SK-N-SH treated with all-trans-retinoic acid at 6 μM for 48 hours (cell line): ENCODE measurements around the gene TEKTIP1.
A peak's percentile ranks its signal among the peaks of the same experiment; 100 is the strongest.

Experiments
- ATAC-seq: fragments of 200-7000 bp; cut with Tn5 transposase; 3 replicates; pipeline ENCODE4 v1.9.1; 2020; ENCODE audit warnings: mild to moderate bottlenecking, moderate library complexity
- ARNTL ChIP-seq: fragments of 450-650 bp; formaldehyde crosslinking; IDR thresholded peaks from 2 replicates; pipeline ENCODE4 v1.5.0; 2020; ENCODE audit warnings: low read depth, mild to moderate bottlenecking, moderate library complexity, borderline replicate concordance
- BACH2 ChIP-seq: fragments of 250-450 bp; sonication (Bioruptor Pico); IDR thresholded peaks from 2 replicates; pipeline ENCODE4 v1.9.0; 2021; ENCODE audit warnings: mild to moderate bottlenecking, borderline replicate concordance
- CREB5 ChIP-seq: fragments of 250-450 bp; sonication (Bioruptor Pico); IDR thresholded peaks from 2 replicates; pipeline ENCODE4 v1.5.1; 2020; ENCODE audit warnings: low read depth, mild to moderate bottlenecking, moderate library complexity
- CSDC2 ChIP-seq: fragments of 250-450 bp; sonication (Bioruptor Pico); IDR thresholded peaks from 2 replicates; pipeline ENCODE4 v1.5.0; 2020; ENCODE audit warnings: mild to moderate bottlenecking, moderate library complexity
- CSRNP3 ChIP-seq: fragments of 250-450 bp; sonication (Bioruptor Pico); IDR thresholded peaks from 2 replicates; pipeline ENCODE4 v1.5.1; 2021; ENCODE audit warnings: mild to moderate bottlenecking, moderate library complexity
- ESRRG ChIP-seq: fragments of 250-450 bp; sonication (Bioruptor Pico); IDR thresholded peaks from 2 replicates; pipeline ENCODE4 v1.6.1; 2021; ENCODE audit warnings: mild to moderate bottlenecking
- GLIS3 ChIP-seq: fragments of 250-450 bp; sonication (Bioruptor Pico); IDR thresholded peaks from 2 replicates; pipeline ENCODE4 v1.5.0; 2020; ENCODE audit warnings: mild to moderate bottlenecking, moderate library complexity
- ISL1 ChIP-seq: fragments of 250-450 bp; sonication (Bioruptor Pico); IDR thresholded peaks from 2 replicates; pipeline ENCODE4 v2.1.2; 2022; ENCODE audit warnings: mild to moderate bottlenecking, moderate library complexity
- OSR1 ChIP-seq: fragments of 250-450 bp; sonication (Bioruptor Pico); IDR thresholded peaks from 2 replicates; pipeline ENCODE4 v1.8.0; 2022; ENCODE audit warnings: moderate library complexity, mild to moderate bottlenecking, inconsistent platforms
- POU6F1 ChIP-seq: fragments of 250-450 bp; sonication (Bioruptor Pico); IDR thresholded peaks from 2 replicates; pipeline ENCODE4 v1.8.0; 2021; ENCODE audit warnings: low read depth, mild to moderate bottlenecking, moderate library complexity, borderline replicate concordance
- RARB ChIP-seq: fragments of 250-450 bp; sonication (Bioruptor Pico); IDR thresholded peaks from 2 replicates; pipeline ENCODE4 v1.8.0; 2021; ENCODE audit warnings: mild to moderate bottlenecking, moderate library complexity
- SNAI2 ChIP-seq: fragments of 250-450 bp; sonication (Bioruptor Pico); IDR thresholded peaks from 2 replicates; pipeline ENCODE4 v1.5.0; 2020; ENCODE audit warnings: mild to moderate bottlenecking, moderate library complexity
- TCF4 ChIP-seq: fragments of 250-450 bp; sonication (Bioruptor Pico); IDR thresholded peaks from 2 replicates; pipeline ENCODE4 v1.8.0; 2021; ENCODE audit warnings: mild to moderate bottlenecking, moderate library complexity, borderline replicate concordance
- TOX ChIP-seq: fragments of 250-450 bp; sonication (Bioruptor Pico); IDR thresholded peaks from 2 replicates; pipeline ENCODE4 v1.8.0; 2021; ENCODE audit warnings: mild to moderate bottlenecking, moderate library complexity, borderline replicate concordance
- TSHZ2 ChIP-seq: fragments of 250-450 bp; sonication (Bioruptor Pico); IDR thresholded peaks from 2 replicates; pipeline ENCODE4 v1.5.0; 2020; ENCODE audit warnings: mild to moderate bottlenecking, moderate library complexity
- ZC3H10 ChIP-seq: fragments of 250-450 bp; sonication (Bioruptor Pico); IDR thresholded peaks from 2 replicates; pipeline ENCODE4 v1.5.1; 2021; ENCODE audit warnings: mild to moderate bottlenecking, moderate library complexity
- ZFP3 ChIP-seq: fragments of 250-450 bp; sonication (Bioruptor Pico); IDR thresholded peaks from 2 replicates; pipeline ENCODE4 v1.5.0; 2020; ENCODE audit warnings: mild to moderate bottlenecking, moderate library complexity
- ZFP30 ChIP-seq: fragments of 450-650 bp; formaldehyde crosslinking; IDR thresholded peaks from 2 replicates; pipeline ENCODE4 v1.5.0; 2022; ENCODE audit warnings: mild to moderate bottlenecking, moderate library complexity
- ZNF565 ChIP-seq: fragments of 450-650 bp; formaldehyde crosslinking; conservative IDR thresholded peaks from 2 replicates; pipeline ENCODE4 v1.5.0; 2020; ENCODE audit warnings: low read depth, mild to moderate bottlenecking, moderate library complexity
- ZNF70 ChIP-seq: fragments of 450-650 bp; formaldehyde crosslinking; IDR thresholded peaks from 2 replicates; pipeline ENCODE4 v1.5.0; 2020; ENCODE audit warnings: mild to moderate bottlenecking, moderate library complexity
- ZNF8 ChIP-seq: fragments of 450-650 bp; formaldehyde crosslinking; IDR thresholded peaks from 2 replicates; pipeline ENCODE4 v1.5.0; 2020; ENCODE audit warnings: mild to moderate bottlenecking, moderate library complexity

The TEKTIP1 gene

GRCh38 chr19:3537438-3538240 lies 1.3 kb upstream of the TEKTIP1 start:
- no peak for TF ChIP-seq ZNF565 (CRISPR knock-in tag)
- no peak for TF ChIP-seq ZC3H10
- no peak for TF ChIP-seq CSRNP3 (CRISPR knock-in tag)
- no peak for TF ChIP-seq SNAI2 (CRISPR knock-in tag)
- no peak for TF ChIP-seq ISL1 (CRISPR knock-in tag)
- TF ChIP-seq, all 23 proteins: peak for 0

GRCh38 chr19:3538258-3538929 lies 580 bp upstream of the TEKTIP1 start:
- no peak for TF ChIP-seq ZNF70 (CRISPR knock-in tag)
- no peak for TF ChIP-seq BACH2 (CRISPR knock-in tag)
- no peak for TF ChIP-seq OSR1 (CRISPR knock-in tag)
- TF ChIP-seq CSRNP3 (CRISPR knock-in tag) = no peak
- no peak for TF ChIP-seq ZC3H10
- TF ChIP-seq RARB = no peak
- no peak for TF ChIP-seq TCF4 (CRISPR knock-in tag)
- no peak for TF ChIP-seq CSDC2 (CRISPR knock-in tag)
- TF ChIP-seq ZNF8 = no peak
- TF ChIP-seq ZFP3 = no peak
- no peak for TF ChIP-seq ESRRG (CRISPR knock-in tag)
- TF ChIP-seq POU6F1 (CRISPR knock-in tag) = no peak
- ATAC-seq = no peak

More at GRCh38 chr19:3537438-3538240, 1.3 kb upstream of the TEKTIP1 start:
- ATAC-seq = peak; percentile 10

GRCh38 chr19:3539756-3540118 lies 763 bp downstream of the TEKTIP1 start:
- TF ChIP-seq ZFP30 (no peak), GLIS3 (no peak), ARNTL (CRISPR knock-in tag) (no peak), CREB5 (CRISPR knock-in tag) (no peak), ZFP3 (no peak), ZC3H10 (no peak), TOX (no peak), BACH2 (CRISPR knock-in tag) (no peak), TSHZ2 (CRISPR knock-in tag) (no peak), ISL1 (CRISPR knock-in tag) (no peak), TCF4 (CRISPR knock-in tag) (no peak)
- no peak for ATAC-seq
